HepG2 (cell line): ENCODE results near the gene BGN. TPM values are rescaled to one million over a fixed set of nuclear protein-coding genes. Genes with fewer than 3 reads are reported as not detected.

Source experiments
- ELF1 ChIP-seq: sonication (generic); formaldehyde crosslinking; IDR thresholded peaks from 2 replicates; pipeline ENCODE4 v1.4.0; 2020; ENCODE audit warnings: missing genetic modification reagents
- FOSL2 ChIP-seq: sonication (generic); formaldehyde crosslinking; IDR thresholded peaks from 2 replicates; pipeline ENCODE4 v1.4.0; 2020; ENCODE audit warnings: missing genetic modification reagents
- FOXO1 ChIP-seq: sonication (generic); formaldehyde crosslinking; IDR thresholded peaks from 2 replicates; pipeline ENCODE4 v1.4.0; 2020; ENCODE audit warnings: missing genetic modification reagents
- HDAC2 ChIP-seq: sonication (generic); formaldehyde crosslinking; IDR thresholded peaks from 2 replicates; pipeline ENCODE4 v1.4.0; 2020; ENCODE audit warnings: missing genetic modification reagents
- HMG20B ChIP-seq: conservative IDR thresholded peaks from 2 replicates; pipeline ENCODE4 v1.6.1; 2016; ENCODE audit warnings: missing genetic modification reagents, missing compliant biosample characterization
- KAT8 ChIP-seq: IDR thresholded peaks from 2 replicates; pipeline ENCODE4 v1.6.1; 2016; ENCODE audit warnings: missing genetic modification reagents, missing compliant biosample characterization
- MTF1 ChIP-seq: sonication (generic); formaldehyde crosslinking; IDR thresholded peaks from 2 replicates; pipeline ENCODE4 v1.5.0; 2020; ENCODE audit warnings: missing genetic modification reagents
- RXRB ChIP-seq: IDR thresholded peaks from 2 replicates; pipeline ENCODE4 v1.6.1; 2016; ENCODE audit warnings: borderline replicate concordance, missing genetic modification reagents, missing compliant biosample characterization
- SMYD3 ChIP-seq: sonication (generic); formaldehyde crosslinking; IDR thresholded peaks from 2 replicates; pipeline ENCODE4 v1.8.1; 2023; ENCODE audit warnings: mild to moderate bottlenecking, missing genetic modification reagents
- TBL1XR1 ChIP-seq: fragments of 150-350 bp; IDR thresholded peaks from 2 replicates; pipeline ENCODE4 v1.6.1; 2014; ENCODE audit warnings: borderline replicate concordance, low read length; ENCODE audit not compliant: partially characterized antibody
- ZNF160 ChIP-seq: sonication (generic); formaldehyde crosslinking; IDR thresholded peaks from 2 replicates; pipeline ENCODE4 v1.8.0; 2022; ENCODE audit warnings: mild to moderate bottlenecking, inconsistent platforms, missing genetic modification reagents
- ZNF282 ChIP-seq: fragments of 450-650 bp; IDR thresholded peaks from 2 replicates; pipeline ENCODE4 v1.6.1; 2018; ENCODE audit not compliant: partially characterized antibody
- ZNF3 ChIP-seq: IDR thresholded peaks from 2 replicates; pipeline ENCODE4 v1.7.0; 2017; ENCODE audit warnings: inconsistent platforms
- ZNF367 ChIP-seq: sonication (generic); formaldehyde crosslinking; IDR thresholded peaks from 2 replicates; pipeline ENCODE4 v1.4.0; 2020; ENCODE audit warnings: missing genetic modification reagents, borderline replicate concordance
- ZNF644 ChIP-seq: IDR thresholded peaks from 2 replicates; pipeline ENCODE4 v1.6.1; 2016; ENCODE audit warnings: low read depth
- polyA plus RNA-seq, 8 experiments: library from polyadenylated mRNA; depleted of rRNA in 3 of 8; stranded (reverse) in 7 of 8; unstranded in 1 of 8; fragments of >200 nt; fragmentation: Illumina TruSeq in 4 of 8; extraction: Trizol in 4 of 8; gene quantifications; 2 replicates each; pipeline versions ENCODE4 v1.2.1 to v1.2.3, GENCODE V29; 2011 to 2016; ENCODE audit warnings: low read depth in 4 of 8, missing spikeins in 1 of 8, mixed read lengths in 1 of 8; ENCODE audit not compliant: insufficient read depth in 1 of 8
- total RNA-seq, 5 experiments: library from RNA; depleted of rRNA; stranded (reverse); fragments of >200 nt; fragmentation: Illumina TruSeq; extraction: Trizol; gene quantifications; 2 replicates each; pipeline ENCODE4 v1.2.3, GENCODE V29; 2016; ENCODE audit warnings: low read depth in 1 of 5
- TF ChIP-seq, protein P1 (sequence below): sonication (generic); formaldehyde crosslinking; IDR thresholded peaks from 2 replicates; pipeline ENCODE4 v1.5.0; 2020; ENCODE audit warnings: mild to moderate bottlenecking, missing genetic modification reagents
- TF ChIP-seq, protein P2 (sequence below), 2 experiments: IDR thresholded peaks; 2 replicates each; pipeline ENCODE4 v1.6.1; 2011 to 2012; ENCODE audit warnings: low read length in 2 of 2, borderline replicate concordance in 1 of 2, low read depth in 1 of 2, mild to moderate bottlenecking in 1 of 2, moderate library complexity in 1 of 2
- TF ChIP-seq, protein P3 (sequence below): sonication (generic); formaldehyde crosslinking; IDR thresholded peaks from 2 replicates; pipeline ENCODE4 v1.4.0; 2020; ENCODE audit warnings: missing genetic modification reagents

BGN gene
- total and polyA plus RNA-seq, 2 of the 13 experiments (the other 11 are each of a cell fraction or from before 2014, with no cell fraction given): 0.18 to 0.63 TPM

DNA sequence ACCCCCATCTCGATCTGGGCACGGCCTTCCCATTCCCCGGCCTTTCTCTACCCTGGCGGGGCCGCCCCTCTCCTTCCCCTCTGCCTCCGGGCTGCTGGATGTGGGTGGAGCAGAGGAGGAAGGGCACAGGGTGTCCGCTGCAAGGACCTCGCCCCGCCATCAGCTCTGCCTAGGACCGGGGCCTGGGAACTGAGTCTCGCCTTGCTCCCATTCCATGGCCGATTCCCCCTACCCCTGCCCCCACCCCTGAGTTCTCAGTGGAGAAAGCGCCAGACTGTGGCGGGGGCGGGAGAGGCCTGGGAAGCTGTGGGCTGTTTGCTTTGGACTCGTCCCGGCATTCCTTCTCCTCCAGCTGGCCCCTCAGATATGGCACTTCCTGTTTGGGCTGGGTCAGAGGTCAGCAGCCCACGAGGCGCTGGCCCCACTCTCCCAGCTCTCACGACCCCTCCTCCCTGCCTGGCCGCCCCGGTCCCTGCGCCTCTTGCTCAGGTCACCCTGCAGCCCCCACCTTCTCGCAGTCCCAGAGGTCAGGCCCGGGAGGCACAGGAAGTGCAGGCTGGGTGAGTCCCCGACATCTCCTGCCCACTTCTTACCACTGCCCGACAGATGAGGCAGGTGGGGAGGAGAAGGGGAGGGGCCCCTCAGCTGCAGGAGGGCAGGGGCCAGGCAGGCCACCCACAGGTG, 6.4 kb upstream of the BGN start (continued):
- TF ChIP-seq RXRB (CRISPR knock-in tag) (peak; percentile 65; the same call in 1 of the 2 replicates), MTF1 (no peak), ZNF282 (no peak), ZNF160 (no peak), FOXO1 (CRISPR knock-in tag) (peak; percentile 44; the same call in 1 of the 2 replicates), HMG20B (CRISPR knock-in tag) (peak; percentile 56; the same call in 1 of the 2 replicates), ZNF644 (CRISPR knock-in tag) (no peak), FOSL2 (CRISPR knock-in tag) (0 out of 2 replicates have a peak, but pooled peaks have one; percentile 15), SMYD3 (CRISPR knock-in tag) (0 out of 2 replicates have a peak, but pooled peaks have one; percentile 30), ELF1 (CRISPR knock-in tag) (peak; percentile 76), ZNF3 (no peak), KAT8 (CRISPR knock-in tag) (0 out of 2 replicates have a peak, but pooled peaks have one; percentile 22), ZNF367 (CRISPR knock-in tag) (no peak), TBL1XR1 (no peak), HDAC2 (CRISPR knock-in tag) (peak; percentile 42; the same call in 1 of the 2 replicates)
- TF ChIP-seq, protein P1, sequence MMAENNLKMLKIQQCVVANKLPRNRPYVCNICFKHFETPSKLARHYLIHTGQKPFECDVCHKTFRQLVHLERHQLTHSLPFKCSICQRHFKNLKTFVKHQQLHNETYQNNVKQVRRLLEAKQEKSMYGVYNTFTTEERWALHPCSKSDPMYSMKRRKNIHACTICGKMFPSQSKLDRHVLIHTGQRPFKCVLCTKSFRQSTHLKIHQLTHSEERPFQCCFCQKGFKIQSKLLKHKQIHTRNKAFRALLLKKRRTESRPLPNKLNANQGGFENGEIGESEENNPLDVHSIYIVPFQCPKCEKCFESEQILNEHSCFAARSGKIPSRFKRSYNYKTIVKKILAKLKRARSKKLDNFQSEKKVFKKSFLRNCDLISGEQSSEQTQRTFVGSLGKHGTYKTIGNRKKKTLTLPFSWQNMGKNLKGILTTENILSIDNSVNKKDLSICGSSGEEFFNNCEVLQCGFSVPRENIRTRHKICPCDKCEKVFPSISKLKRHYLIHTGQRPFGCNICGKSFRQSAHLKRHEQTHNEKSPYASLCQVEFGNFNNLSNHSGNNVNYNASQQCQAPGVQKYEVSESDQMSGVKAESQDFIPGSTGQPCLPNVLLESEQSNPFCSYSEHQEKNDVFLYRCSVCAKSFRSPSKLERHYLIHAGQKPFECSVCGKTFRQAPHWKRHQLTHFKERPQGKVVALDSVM (CRISPR knock-in tag): no peak
- TF ChIP-seq, protein P2, sequence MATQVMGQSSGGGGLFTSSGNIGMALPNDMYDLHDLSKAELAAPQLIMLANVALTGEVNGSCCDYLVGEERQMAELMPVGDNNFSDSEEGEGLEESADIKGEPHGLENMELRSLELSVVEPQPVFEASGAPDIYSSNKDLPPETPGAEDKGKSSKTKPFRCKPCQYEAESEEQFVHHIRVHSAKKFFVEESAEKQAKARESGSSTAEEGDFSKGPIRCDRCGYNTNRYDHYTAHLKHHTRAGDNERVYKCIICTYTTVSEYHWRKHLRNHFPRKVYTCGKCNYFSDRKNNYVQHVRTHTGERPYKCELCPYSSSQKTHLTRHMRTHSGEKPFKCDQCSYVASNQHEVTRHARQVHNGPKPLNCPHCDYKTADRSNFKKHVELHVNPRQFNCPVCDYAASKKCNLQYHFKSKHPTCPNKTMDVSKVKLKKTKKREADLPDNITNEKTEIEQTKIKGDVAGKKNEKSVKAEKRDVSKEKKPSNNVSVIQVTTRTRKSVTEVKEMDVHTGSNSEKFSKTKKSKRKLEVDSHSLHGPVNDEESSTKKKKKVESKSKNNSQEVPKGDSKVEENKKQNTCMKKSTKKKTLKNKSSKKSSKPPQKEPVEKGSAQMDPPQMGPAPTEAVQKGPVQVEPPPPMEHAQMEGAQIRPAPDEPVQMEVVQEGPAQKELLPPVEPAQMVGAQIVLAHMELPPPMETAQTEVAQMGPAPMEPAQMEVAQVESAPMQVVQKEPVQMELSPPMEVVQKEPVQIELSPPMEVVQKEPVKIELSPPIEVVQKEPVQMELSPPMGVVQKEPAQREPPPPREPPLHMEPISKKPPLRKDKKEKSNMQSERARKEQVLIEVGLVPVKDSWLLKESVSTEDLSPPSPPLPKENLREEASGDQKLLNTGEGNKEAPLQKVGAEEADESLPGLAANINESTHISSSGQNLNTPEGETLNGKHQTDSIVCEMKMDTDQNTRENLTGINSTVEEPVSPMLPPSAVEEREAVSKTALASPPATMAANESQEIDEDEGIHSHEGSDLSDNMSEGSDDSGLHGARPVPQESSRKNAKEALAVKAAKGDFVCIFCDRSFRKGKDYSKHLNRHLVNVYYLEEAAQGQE (IDR thresholded peaks at IDR 0.05; ENCODE audit: borderline replicate concordance in 1 of 2, low read depth in 1 of 2, low read length in 2 of 2): no peak
- TF ChIP-seq, protein P3, sequence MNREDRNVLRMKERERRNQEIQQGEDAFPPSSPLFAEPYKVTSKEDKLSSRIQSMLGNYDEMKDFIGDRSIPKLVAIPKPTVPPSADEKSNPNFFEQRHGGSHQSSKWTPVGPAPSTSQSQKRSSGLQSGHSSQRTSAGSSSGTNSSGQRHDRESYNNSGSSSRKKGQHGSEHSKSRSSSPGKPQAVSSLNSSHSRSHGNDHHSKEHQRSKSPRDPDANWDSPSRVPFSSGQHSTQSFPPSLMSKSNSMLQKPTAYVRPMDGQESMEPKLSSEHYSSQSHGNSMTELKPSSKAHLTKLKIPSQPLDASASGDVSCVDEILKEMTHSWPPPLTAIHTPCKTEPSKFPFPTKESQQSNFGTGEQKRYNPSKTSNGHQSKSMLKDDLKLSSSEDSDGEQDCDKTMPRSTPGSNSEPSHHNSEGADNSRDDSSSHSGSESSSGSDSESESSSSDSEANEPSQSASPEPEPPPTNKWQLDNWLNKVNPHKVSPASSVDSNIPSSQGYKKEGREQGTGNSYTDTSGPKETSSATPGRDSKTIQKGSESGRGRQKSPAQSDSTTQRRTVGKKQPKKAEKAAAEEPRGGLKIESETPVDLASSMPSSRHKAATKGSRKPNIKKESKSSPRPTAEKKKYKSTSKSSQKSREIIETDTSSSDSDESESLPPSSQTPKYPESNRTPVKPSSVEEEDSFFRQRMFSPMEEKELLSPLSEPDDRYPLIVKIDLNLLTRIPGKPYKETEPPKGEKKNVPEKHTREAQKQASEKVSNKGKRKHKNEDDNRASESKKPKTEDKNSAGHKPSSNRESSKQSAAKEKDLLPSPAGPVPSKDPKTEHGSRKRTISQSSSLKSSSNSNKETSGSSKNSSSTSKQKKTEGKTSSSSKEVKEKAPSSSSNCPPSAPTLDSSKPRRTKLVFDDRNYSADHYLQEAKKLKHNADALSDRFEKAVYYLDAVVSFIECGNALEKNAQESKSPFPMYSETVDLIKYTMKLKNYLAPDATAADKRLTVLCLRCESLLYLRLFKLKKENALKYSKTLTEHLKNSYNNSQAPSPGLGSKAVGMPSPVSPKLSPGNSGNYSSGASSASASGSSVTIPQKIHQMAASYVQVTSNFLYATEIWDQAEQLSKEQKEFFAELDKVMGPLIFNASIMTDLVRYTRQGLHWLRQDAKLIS: no peak
